ENCODE data around the gene CPVL.
"Not testable (repeated sequence)": the region's sequence is repeated elsewhere in the genome, so short reads cannot be mapped to it uniquely, and the experiment has no call there.

Gene CPVL

DNA sequence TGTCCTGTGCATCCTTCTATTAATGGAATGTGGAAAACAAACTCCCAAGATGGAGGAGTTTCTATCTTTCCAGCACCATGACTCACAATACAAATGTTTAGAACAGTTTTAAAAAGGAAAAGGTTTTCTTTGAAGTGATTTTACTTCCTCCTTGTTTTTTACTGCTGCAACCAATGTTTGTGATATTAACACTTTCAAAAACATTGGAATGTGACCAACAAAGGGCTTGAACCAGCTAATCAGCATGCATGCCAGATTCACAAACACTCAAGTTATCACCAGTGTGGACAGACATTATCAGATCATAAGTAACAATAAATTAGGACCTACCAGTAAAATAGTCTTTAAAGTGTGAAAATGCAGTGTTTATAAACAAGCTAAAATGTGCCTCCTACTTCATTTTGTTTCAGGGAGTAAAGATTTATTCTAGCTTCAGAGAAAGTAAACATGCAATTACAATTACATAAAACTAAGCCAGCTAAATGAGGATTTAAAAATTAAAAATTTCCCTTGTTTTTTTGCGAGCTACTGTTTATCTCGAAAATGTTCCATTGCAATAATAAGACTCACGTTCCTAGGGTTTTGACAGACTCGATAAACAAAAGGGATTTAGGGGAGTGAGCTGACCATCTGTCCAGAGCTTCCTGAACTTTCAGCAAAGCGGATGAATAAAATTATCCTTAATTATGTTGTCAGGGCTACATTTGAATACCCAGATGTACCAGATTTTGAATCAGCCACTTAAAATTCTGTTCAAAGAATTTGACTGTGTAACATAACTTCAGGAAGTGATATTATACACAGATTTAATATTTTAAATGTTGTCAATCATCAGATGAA, 29.8 kb downstream of the CPVL start:
- peak; percentile 95 for FAIRE-seq

DNA sequence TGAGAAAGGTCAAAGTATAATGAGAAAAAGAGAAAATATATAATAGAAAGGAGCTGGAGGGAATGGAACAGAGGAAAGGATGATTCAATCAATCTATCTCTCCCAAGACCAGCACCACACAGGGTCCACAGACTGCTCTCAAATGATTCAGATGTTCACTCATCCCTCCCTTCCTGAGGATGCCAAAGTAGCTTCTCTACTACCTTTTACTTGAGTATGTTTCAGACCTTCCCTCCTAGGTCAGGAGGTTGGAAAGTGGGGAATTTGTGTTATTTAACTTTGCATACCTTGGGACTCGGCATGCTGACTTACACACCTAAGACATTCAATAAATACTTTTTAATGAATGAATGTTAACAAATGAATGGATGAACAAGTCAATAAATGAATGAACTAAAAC, 30.6 kb downstream of the CPVL start:
- no peak for FAIRE-seq

DNA sequence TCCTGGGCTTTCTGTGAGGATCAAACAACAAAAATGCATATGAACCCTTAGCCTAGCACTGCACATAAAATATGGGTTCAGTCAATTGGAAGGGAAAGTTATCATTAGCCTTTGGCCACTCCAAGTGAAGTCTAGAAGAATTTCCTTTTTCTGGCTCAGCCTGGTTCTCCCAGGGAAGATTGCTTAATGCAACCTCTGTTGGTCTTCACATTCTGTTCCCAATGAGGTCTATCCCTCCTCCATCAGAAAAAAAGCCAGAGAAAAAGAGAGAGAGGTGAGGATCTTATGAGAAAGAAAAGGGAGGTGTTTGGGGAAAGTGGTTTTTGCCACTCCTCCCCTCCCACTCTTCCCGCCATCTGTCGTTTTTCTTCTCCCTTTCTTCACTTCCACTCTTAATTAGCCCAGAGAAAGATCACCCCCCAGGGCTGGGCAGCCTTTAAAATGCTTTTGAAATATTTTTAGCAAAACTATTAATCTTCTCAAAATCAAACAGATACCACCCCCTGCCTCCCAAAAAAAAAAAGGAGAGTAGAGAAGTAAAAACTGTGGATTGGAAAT, 31.1 kb downstream of the CPVL start:
- no peak for FAIRE-seq

DNA sequence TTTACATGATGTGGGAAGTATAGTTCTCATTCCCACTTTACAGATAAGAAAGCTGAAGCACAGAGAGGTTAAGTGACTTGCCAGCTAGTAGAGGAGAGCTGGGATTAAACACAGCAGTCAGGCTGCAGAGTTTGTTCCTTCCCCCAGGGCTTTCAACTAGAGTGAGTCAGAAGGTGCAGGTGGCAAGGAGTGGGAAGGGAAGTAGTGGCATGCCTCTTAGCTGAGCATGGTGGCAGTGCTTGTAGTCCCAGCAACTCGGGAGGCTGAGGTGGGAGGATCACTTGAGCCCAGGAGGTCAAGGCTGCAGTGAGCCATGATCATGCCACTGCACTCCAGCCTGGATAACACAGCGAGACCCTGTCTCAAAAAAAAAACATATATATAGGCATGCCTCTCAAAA, 32.1 kb downstream of the CPVL start:
- not testable (repeated sequence) for FAIRE-seq

DNA sequence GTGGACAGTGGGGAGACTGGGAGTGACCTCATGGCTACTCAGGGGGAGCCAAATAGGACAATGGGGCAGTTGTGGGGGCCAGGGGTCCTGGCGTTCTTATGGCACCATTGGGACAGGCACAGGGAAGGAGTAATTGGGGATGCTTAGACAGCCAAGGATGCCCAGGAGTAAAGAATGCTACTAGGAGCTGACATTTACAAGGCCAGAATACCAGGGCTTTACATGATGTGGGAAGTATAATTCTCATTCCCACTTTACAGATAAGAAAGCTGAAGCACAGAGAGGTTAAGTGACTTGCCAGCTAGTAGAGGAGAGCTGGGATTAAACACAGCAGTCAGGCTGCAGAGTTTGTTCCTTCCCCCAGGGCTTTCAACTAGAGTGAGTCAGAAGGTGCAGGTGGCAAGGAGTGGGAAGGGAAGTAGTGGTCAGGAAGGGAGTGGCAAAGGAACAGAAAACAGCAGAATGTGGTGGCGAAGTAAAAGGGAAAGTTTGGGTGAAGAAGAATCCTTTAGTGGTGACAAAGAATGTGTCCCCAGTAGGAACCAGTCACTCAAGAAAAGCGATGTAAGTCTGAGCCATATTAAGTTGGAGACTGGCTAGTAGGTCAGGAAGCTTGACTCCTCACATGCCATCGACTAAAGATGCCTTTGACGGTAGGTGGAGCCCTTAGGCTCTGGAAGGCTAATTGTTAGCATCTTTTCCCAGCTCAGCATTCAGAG, 32.8 kb downstream of the CPVL start:
- FAIRE-seq: no peak

DNA sequence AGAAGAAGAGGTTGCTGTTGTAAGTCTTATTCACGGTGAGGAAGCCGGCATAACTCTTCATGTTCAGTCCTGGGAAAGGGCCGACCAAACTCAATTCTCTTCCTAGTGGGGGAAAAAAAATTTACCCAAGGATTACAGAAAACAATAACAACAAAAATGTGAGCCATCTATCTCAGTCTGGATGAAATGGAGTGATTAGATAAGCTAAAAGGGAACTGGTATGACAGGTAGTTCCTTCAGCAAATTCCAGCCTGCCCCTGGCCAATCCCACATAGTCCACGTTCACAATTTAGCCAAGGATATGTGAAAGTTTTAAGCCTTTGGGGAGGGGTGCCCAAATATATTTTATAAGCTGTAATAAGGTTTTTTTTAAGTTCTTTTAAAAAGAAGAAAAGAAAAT, 33.6 kb downstream of the CPVL start:
- FAIRE-seq: no peak

DNA sequence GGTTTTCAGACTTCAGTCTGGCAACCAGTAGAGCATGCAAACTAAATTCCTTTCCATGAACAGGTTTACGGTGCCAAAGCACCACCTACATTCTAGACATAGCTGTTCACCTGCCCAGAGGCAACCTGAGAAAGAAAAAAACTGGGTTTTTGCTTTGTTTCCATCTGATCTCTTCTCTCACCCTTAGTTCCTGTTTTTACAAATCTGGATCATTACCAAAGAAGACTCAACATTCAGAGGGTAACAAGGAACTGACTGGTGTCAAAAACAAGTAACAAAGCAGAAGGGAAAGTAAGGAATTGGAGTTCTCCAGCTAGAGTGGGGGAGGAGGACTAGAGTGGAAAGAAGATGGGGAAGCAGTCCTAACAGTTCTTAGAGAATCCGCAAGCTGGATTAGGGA, 36.4 kb downstream of the CPVL start:
- FAIRE-seq: no peak

DNA sequence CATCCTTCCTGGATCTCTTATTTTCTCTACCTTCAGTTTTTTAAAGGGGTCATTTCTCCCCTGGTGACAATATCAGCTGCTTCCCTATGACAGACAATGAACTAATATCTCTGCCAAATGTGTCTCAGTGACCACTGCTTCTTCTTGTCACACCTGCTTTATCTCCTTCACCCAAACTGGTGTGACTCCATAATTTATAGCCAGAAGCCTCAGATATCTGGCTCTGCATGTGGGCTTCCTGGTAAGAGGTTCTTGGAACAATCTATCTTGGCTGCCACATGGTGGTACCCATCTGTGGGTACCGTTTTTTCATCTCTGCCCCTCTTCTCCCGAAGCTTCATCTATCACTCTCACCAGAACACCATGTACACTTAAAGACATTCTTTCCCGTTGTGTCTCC, 37.0 kb downstream of the CPVL start:
- no peak for FAIRE-seq

DNA sequence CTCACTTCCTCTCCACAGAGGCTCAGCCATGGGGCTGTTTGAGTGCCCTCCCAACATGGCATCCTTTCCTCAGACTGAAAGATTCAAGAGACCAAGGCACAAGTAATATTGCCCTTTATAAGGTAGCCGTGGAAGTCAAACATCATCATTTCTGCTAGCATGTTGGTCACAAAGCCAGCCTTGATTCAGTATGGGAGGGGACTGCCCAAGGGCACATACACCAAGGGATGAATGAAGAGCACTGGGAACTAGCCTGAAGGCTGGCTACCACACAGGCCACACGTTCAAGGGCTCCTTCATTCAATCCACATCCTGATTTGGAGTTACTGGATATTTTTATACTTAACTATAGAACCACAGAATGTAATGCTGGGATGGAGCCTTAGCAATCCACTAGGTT, 39.3 kb downstream of the CPVL start:
- FAIRE-seq: no peak

DNA sequence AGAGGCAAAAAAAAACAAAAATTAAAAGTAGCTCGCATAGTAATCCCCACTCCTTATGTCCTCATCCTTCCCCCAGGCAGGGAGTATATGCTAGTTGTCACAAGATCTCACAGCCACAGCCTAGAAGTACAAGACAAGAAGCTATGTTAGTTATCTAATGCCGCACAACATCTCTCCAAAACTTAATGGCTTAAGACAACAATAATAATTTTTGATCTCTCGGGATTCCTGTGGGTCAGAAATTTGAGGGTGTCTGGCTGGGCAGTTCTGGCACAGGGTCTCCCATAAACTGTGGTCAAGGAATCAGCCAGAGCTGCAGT, 39.7 kb downstream of the CPVL start:
- FAIRE-seq: no peak

DNA sequence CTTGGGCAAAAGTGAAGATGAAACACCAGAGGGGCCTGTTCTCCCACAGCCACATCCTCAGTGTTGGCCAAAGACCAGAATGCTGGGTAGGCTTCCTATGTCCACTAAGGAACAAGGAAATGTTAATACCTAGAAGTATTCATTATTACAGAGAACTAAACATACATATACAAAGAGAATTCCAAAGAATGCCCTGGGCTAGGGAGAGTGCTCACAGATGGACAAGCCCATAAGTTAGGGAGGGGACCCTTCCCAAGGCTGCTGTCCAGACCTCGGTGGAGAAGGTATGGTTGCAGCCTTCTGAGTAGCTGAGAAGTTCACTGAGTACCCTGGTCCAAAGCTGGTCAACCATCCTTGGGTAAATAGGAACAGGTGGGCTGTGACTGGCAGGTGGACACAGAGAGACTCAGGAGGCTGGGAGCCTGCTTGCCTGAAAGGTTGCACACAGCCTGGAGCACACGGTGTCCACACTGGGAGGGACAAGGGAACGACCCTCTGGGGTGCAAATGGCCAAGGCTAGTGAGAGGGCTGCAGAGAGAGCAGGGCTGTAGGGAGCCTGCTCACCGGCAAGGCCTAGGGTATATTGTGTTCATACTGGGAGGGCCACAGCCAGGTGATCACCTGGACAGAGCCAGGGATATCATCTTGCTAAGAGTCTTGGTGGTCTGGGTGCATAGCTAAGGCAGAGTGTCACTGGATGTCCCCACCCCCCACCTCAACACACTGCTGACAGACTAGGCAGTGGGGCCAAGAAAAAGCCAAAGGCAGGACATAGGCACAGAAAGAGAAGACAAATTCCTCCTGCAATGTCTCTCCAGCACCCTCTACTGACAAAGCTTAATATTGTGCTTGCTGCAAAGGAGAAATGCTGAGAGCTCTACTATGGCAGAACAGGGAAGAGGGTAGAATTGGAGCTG, 40.3 kb downstream of the CPVL start:
- no peak for FAIRE-seq

DNA sequence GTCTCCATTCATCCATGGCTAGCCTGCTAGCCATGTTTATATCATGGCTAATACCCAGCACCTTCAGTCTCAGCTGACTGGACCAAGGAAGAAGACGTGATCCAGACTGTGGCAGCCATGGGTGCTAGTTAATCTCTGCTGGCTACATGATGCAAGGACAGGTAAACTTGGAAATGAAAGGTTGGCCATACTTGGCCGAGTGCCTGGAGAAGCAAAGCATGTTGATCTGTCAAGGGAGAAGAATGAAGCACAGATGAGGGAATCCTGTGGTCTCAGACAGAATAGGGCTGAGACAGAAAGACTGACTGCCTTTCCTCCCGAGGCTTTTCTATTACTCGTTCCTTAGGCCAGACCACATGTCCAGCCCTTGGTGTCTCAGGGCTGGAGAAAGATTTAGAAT, 41.1 kb downstream of the CPVL start:
- no peak for FAIRE-seq

DNA sequence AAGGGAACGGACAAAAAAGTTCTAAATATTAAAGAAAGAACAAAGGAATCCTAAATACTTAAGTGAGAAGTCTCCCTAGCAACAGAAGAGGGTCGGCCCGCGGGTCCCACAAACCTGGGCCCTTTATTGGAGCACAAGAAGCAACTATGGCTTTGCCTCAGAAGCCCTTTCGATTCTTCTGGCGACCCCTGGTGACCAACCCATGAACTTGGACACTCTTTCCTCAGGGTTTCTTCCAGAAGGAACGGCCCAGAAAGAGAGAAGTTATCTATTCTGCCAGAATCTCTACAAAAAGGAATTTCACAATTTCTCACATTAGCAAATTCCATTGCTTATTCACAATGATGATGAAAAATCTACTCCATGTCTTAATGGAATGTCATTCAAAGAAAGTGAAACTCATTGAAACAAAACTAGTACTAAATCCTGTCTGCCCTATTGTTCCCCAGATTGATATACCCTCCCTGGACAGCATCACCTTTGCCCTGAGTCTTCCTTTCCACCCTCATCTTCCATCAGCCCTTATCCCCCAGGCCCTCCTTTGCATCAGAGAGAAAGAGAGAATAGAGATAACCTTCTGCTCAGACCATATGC, 43.7 kb downstream of the CPVL start:
- peak; percentile 18 for FAIRE-seq

DNA sequence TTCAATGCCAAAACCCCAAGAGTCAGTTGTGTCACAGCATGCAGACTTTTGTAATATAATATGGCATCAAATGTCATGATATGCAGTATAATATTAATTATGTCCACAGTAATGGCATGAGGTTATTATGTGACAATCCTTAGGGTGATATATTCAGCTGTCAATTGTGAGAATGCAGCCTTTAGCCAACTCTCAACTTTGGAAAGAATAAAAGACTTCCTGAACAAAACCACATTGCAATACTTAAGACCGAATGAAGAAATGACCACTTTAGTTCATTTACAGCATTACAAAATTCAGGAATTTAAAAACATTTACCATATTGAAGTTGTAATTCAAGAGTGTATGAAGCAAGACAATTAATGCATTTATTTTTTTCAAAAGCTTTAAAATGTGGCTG, 45.4 kb downstream of the CPVL start:
- no peak for FAIRE-seq

DNA sequence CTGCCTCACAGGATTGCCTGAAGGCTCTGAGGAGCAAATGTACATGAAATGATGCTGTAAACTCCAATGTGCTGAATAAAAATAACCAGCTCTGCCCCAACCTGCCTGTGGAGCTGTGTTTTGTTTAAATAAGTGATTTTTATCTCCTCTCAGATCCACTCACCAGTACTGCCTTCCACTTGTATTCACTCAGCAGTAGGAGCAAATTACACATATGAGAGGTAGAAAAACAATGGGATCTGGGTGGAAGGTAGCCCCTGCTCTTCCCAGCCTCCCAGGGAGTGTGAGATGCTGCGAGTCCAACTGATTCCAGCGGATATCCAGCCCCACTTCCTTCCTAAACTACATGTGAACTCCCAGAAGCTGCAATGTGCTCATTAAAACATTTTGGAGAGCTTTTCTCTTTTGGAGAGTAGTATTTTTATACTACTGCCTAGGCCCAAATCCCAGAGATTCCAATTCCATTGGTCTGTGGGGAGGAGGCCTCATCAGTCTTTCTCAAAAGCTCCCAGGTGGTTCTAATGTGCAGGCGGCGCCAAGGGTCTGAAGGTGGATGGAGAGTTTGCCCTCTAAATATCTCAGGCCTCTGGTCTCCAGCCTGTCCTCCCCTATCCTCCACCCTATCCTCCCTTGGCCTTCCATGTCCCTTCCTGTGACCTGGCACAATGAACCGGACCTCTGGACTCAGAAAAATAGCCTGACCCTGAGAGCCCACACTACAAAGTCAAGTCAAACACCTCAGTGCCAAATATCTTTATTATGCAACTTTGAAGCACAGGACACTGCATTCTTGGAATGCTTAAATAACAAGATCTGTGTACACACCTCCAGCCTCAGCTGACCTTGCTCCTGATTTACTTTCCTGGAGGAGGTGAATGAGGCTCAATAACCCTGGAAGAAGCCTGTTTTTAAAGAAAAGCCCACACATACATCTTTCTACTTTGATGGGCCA, 46.2 kb downstream of the CPVL start:
- FAIRE-seq: no peak

DNA sequence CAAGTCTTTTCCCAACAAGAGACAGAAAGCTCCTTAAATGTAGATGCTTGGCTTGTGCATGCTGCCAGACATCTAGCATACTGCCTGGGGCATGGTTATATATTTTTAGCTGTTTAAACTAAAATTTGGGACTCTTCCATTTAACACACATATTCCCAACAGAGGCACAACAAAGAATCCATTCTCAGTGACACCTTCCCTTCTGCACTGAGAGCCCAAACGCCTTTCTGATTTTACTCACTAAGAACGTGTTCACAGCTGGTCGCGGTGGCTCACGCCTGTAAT, 49.9 kb downstream of the CPVL start:
- no peak for FAIRE-seq

DNA sequence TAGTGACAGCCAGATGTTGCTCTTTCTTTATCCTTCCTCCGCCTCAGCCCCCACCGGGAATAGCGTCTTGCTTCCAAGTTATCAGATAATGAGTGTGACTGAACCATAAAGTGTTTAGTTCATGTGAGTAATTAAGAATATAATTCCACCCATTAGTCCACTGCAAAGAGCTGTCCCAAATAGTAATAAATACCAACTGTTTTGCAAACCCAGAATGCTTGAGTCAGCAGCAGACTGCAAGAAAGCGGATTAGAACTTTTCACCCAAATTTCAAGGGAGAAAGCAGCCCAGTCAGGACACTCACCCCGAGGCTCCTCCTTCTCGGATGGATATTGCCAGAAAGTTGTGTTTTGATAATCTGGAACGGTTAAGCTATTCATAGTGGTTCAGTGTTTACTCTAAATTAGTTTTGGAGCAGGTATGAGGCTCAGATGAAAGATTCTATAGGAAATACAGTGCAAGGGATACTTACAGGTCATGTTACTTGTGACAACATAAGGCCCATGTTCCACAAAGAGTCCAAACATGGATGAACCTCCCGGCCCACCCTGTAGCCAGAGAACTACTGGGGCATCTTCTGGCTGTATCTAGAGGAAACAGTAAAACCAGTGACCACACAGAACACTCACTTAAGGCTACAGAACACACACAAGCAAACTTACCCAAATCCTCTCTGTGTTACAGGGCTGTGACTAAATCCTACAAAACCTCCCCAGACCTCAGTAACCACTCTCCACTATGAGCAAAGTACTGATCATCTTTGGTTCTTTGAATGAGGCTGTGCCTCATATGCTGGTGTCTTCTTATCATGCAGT, 50.5 kb downstream of the CPVL start:
- no peak for FAIRE-seq

DNA sequence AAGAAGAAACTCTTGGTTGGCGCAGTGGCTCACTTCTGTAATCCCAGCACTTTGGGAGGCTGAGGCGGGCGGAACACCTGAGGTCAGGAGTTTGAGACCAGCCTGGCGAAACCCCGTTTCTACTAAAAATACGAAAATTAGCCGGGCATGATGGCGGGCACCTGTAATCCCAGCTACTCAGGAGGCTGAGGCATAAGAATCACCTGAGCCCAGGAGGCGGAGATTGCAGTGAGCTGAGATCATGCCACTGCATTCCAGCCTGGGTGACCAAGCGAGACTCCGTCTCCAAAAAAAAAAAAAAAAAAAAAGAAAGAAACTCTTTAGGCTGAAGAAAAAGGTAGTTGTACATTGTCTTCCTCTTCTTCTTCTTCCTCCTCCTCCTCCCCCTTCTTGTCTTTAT, 53.2 kb downstream of the CPVL start:
- FAIRE-seq: not testable (repeated sequence)

DNA sequence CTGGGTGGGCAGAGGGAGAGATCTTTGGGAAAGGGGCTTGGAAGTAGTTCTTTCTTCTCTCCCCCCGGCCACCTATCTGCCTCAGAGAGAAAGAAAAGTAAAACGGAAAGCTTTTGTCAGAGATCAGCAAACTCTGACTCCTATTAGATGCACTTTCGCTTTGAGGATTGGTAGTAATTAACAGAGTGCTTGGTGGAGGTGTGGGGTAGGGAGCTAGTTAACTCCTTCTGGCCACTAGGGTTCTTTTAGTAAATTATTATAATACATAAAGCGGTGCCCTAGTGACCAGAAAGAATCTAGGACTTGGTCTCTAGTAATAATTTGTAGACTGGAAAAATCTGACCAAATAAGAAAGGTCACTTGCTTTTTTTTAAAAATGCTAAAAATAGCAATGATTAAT, 54.6 kb downstream of the CPVL start:
- FAIRE-seq: no peak

DNA sequence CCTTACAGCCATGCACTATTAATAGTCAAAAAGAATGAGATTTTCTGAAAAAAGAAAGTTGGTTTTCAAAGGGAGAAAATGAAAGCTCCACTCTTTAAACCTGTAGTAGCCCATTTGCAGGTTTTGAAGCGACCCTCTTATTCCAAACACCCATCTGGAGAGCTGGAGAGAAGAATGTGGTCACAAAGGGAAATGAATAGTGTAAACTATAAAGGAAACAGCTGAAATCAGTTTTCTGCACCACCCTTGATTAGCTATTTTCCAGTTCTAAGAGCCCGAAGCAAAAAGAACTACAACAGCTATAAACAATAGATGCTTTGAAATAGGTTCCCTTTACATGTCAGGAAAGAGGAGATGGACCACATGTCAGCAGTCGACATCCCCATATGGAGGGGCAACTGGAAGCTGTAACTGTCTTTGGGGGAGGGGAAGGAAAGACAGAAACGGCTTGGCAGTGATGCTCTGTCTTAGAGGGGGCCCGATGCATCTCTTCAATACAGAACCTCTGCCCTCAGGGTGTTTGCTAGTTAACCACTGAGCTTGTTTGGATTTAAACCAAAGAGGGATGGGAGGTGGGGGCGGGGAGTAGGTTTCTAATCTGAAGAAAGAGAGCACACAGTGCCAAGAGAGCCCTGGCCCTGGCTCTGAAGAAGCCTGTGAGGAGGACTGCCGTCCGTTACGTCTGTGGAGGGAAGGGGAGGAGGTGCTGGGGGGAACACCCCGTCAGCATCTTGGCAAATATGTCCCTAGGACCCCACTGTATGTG, 55.3 kb downstream of the CPVL start:
- no peak for FAIRE-seq

All from endometrium (tissue), 2 donors.